ENCODE data around the gene SLC35G6. TPM values are rescaled to one million over a fixed set of nuclear protein-coding genes. Genes with fewer than 3 reads are reported as not detected.

Gene SLC35G6
- total and polyA plus RNA-seq, 2 donors: 0.09 TPM; not detected in 1

GRCh38 chr17:7495906-7496434, 14.7 kb downstream of the SLC35G6 start:
- whole genome bisulfite sequencing: 98% methylated on average over 12 of the region's 12 CpGs
- Histone ChIP-seq H3K4me3 (ENCODE audit: low read length in 2 of 2) (no peak overlapping the region), H3K4me1 (ENCODE audit: control insufficient read depth in 2 of 2, insufficient read depth in 2 of 2, low read length in 2 of 2) (peaks cover 0 to 2% of the 10 kb centered on the region in 2 donors), H3K27ac (ENCODE audit: low read depth in 1 of 2, low read length in 1 of 2) (no peak overlapping the region), H3K36me3 (ENCODE audit: control insufficient read depth in 2 of 2, insufficient read depth in 2 of 2, low read length in 1 of 2) (peaks cover 65 to 79% of the 10 kb centered on the region in 2 donors), H3K27me3 (ENCODE audit: control insufficient read depth in 2 of 2, insufficient read depth in 1 of 2, low read length in 1 of 2) (no peaks in the 10 kb centered on the region), H3K9me3 (ENCODE audit: control insufficient read depth in 2 of 2, insufficient read depth in 1 of 2, low read length in 1 of 2) (no peaks in the 10 kb centered on the region)
- DNase-seq (ENCODE audit: low read depth in 6 of 9, low spot score in 9 of 9): no peak

- DNase-seq (ENCODE audit: low read depth in 6 of 9, low spot score in 9 of 9): no peak
- H3K9me3 ChIP-seq (ENCODE audit: control insufficient read depth in 2 of 2, insufficient read depth in 1 of 2, low read length in 1 of 2): no peaks in the 10 kb centered on the region
- H3K4me1 ChIP-seq (ENCODE audit: control insufficient read depth in 2 of 2, insufficient read depth in 2 of 2, low read length in 2 of 2): peaks cover 0 to 2% of the 10 kb centered on the region in 2 donors
- no peak overlapping the region for H3K27ac ChIP-seq (ENCODE audit: low read depth in 1 of 2, low read length in 1 of 2)
- 97% methylated on average over 20 of the region's 20 CpGs for WGBS
- no peak overlapping the region for H3K4me3 ChIP-seq (ENCODE audit: low read length in 2 of 2)
- H3K27me3 ChIP-seq (ENCODE audit: control insufficient read depth in 2 of 2, insufficient read depth in 1 of 2, low read length in 1 of 2): no peaks in the 10 kb centered on the region
- peaks cover 71 to 79% of the 10 kb centered on the region in 2 donors for H3K36me3 ChIP-seq (ENCODE audit: control insufficient read depth in 2 of 2, insufficient read depth in 2 of 2, low read length in 1 of 2)
Observed at GRCh38 chr17:7496470-7497183, 15.4 kb downstream of the SLC35G6 start.

GRCh38 chr17:7497228-7497627, 16.0 kb downstream of the SLC35G6 start:
- 98% methylated on average over 10 of the region's 10 CpGs for WGBS
- no peaks in the 10 kb centered on the region for H3K9me3 ChIP-seq (ENCODE audit: control insufficient read depth in 2 of 2, insufficient read depth in 1 of 2, low read length in 1 of 2)
- H3K27ac ChIP-seq (ENCODE audit: low read depth in 1 of 2, low read length in 1 of 2): no peak overlapping the region
- peaks cover 0 to 2% of the 10 kb centered on the region in 2 donors for H3K4me1 ChIP-seq (ENCODE audit: control insufficient read depth in 2 of 2, insufficient read depth in 2 of 2, low read length in 2 of 2)
- no peaks in the 10 kb centered on the region for H3K27me3 ChIP-seq (ENCODE audit: control insufficient read depth in 2 of 2, insufficient read depth in 1 of 2, low read length in 1 of 2)
- H3K36me3 ChIP-seq (ENCODE audit: control insufficient read depth in 2 of 2, insufficient read depth in 2 of 2, low read length in 1 of 2): peaks cover 75 to 79% of the 10 kb centered on the region in 2 donors
- no peak for DNase-seq (ENCODE audit: low read depth in 6 of 9, low spot score in 9 of 9)
- H3K4me3 ChIP-seq (ENCODE audit: low read length in 2 of 2): no peak overlapping the region

GRCh38 chr17:7497636-7498035, 16.4 kb downstream of the SLC35G6 start:
- peaks cover 0 to under 1% of the 10 kb centered on the region in 2 donors for H3K4me1 ChIP-seq (ENCODE audit: control insufficient read depth in 2 of 2, insufficient read depth in 2 of 2, low read length in 2 of 2)
- no peaks in the 10 kb centered on the region for H3K9me3 ChIP-seq (ENCODE audit: control insufficient read depth in 2 of 2, insufficient read depth in 1 of 2, low read length in 1 of 2)
- peaks cover 79 to 80% of the 10 kb centered on the region in 2 donors for H3K36me3 ChIP-seq (ENCODE audit: control insufficient read depth in 2 of 2, insufficient read depth in 2 of 2, low read length in 1 of 2)
- no peak overlapping the region for H3K4me3 ChIP-seq (ENCODE audit: low read length in 2 of 2)
- no peak overlapping the region for H3K27ac ChIP-seq (ENCODE audit: low read depth in 1 of 2, low read length in 1 of 2)
- WGBS: 97% methylated on average over 14 of the region's 14 CpGs
- no peak for DNase-seq (ENCODE audit: low read depth in 6 of 9, low spot score in 9 of 9)
- H3K27me3 ChIP-seq (ENCODE audit: control insufficient read depth in 2 of 2, insufficient read depth in 1 of 2, low read length in 1 of 2): no peaks in the 10 kb centered on the region

GRCh38 chr17:7499161-7499560, 17.9 kb downstream of the SLC35G6 start:
- no peak overlapping the region for H3K4me3 ChIP-seq (ENCODE audit: low read length in 2 of 2)
- no peak overlapping the region for H3K27ac ChIP-seq (ENCODE audit: low read depth in 1 of 2, low read length in 1 of 2)
- WGBS: 95% methylated on average over 11 of the region's 11 CpGs
- no peaks in the 10 kb centered on the region for H3K27me3 ChIP-seq (ENCODE audit: control insufficient read depth in 2 of 2, insufficient read depth in 1 of 2, low read length in 1 of 2)
- peaks cover 86 to 89% of the 10 kb centered on the region in 2 donors for H3K36me3 ChIP-seq (ENCODE audit: control insufficient read depth in 2 of 2, insufficient read depth in 2 of 2, low read length in 1 of 2)
- no peaks in the 10 kb centered on the region for H3K9me3 ChIP-seq (ENCODE audit: control insufficient read depth in 2 of 2, insufficient read depth in 1 of 2, low read length in 1 of 2)
- H3K4me1 ChIP-seq (ENCODE audit: control insufficient read depth in 2 of 2, insufficient read depth in 2 of 2, low read length in 2 of 2): no peaks in the 10 kb centered on the region
- DNase-seq (ENCODE audit: low read depth in 6 of 9, low spot score in 9 of 9): no peak

- 94% methylated on average over 14 of the region's 14 CpGs for WGBS
- H3K27ac ChIP-seq (ENCODE audit: low read depth in 1 of 2, low read length in 1 of 2): no peak overlapping the region
- H3K27me3 ChIP-seq (ENCODE audit: control insufficient read depth in 2 of 2, insufficient read depth in 1 of 2, low read length in 1 of 2): no peaks in the 10 kb centered on the region
- H3K36me3 ChIP-seq (ENCODE audit: control insufficient read depth in 2 of 2, insufficient read depth in 2 of 2, low read length in 1 of 2): peaks cover 81 to 98% of the 10 kb centered on the region in 2 donors
- H3K9me3 ChIP-seq (ENCODE audit: control insufficient read depth in 2 of 2, insufficient read depth in 1 of 2, low read length in 1 of 2): no peaks in the 10 kb centered on the region
- no peak for DNase-seq (ENCODE audit: low read depth in 6 of 9, low spot score in 9 of 9)
- H3K4me1 ChIP-seq (ENCODE audit: control insufficient read depth in 2 of 2, insufficient read depth in 2 of 2, low read length in 2 of 2): no peaks in the 10 kb centered on the region
- H3K4me3 ChIP-seq (ENCODE audit: low read length in 2 of 2): no peak overlapping the region
Observed at GRCh38 chr17:7501729-7502128, 20.5 kb downstream of the SLC35G6 start.

- WGBS: 98% methylated on average over 20 of the region's 20 CpGs
- peaks cover 78 to 98% of the 10 kb centered on the region in 2 donors for H3K36me3 ChIP-seq (ENCODE audit: control insufficient read depth in 2 of 2, insufficient read depth in 2 of 2, low read length in 1 of 2)
- no peaks in the 10 kb centered on the region for H3K9me3 ChIP-seq (ENCODE audit: control insufficient read depth in 2 of 2, insufficient read depth in 1 of 2, low read length in 1 of 2)
- no peak overlapping the region for H3K4me3 ChIP-seq (ENCODE audit: low read length in 2 of 2)
- H3K27me3 ChIP-seq (ENCODE audit: control insufficient read depth in 2 of 2, insufficient read depth in 1 of 2, low read length in 1 of 2): no peaks in the 10 kb centered on the region
- no peak overlapping the region for H3K27ac ChIP-seq (ENCODE audit: low read depth in 1 of 2, low read length in 1 of 2)
- DNase-seq (ENCODE audit: low read depth in 6 of 9, low spot score in 9 of 9): no peak
- H3K4me1 ChIP-seq (ENCODE audit: control insufficient read depth in 2 of 2, insufficient read depth in 2 of 2, low read length in 2 of 2): no peaks in the 10 kb centered on the region
Observed at GRCh38 chr17:7502171-7502847, 21.1 kb downstream of the SLC35G6 start.

GRCh38 chr17:7502987-7503386, 21.7 kb downstream of the SLC35G6 start:
- Histone ChIP-seq H3K4me3 (ENCODE audit: low read length in 2 of 2) (no peak overlapping the region), H3K27me3 (ENCODE audit: control insufficient read depth in 2 of 2, insufficient read depth in 1 of 2, low read length in 1 of 2) (no peaks in the 10 kb centered on the region), H3K36me3 (ENCODE audit: control insufficient read depth in 2 of 2, insufficient read depth in 2 of 2, low read length in 1 of 2) (peaks cover 76 to 97% of the 10 kb centered on the region in 2 donors), H3K27ac (ENCODE audit: low read depth in 1 of 2, low read length in 1 of 2) (no peak overlapping the region), H3K9me3 (ENCODE audit: control insufficient read depth in 2 of 2, insufficient read depth in 1 of 2, low read length in 1 of 2) (no peaks in the 10 kb centered on the region), H3K4me1 (ENCODE audit: control insufficient read depth in 2 of 2, insufficient read depth in 2 of 2, low read length in 2 of 2) (no peaks in the 10 kb centered on the region)
- 96% methylated on average over 14 of the region's 14 CpGs for WGBS
- DNase-seq (ENCODE audit: low read depth in 6 of 9, low spot score in 9 of 9): no peak

- H3K36me3 ChIP-seq (ENCODE audit: control insufficient read depth in 2 of 2, insufficient read depth in 2 of 2, low read length in 1 of 2): peaks cover 76 to 97% of the 10 kb centered on the region in 2 donors
- no peaks in the 10 kb centered on the region for H3K9me3 ChIP-seq (ENCODE audit: control insufficient read depth in 2 of 2, insufficient read depth in 1 of 2, low read length in 1 of 2)
- H3K27ac ChIP-seq (ENCODE audit: low read depth in 1 of 2, low read length in 1 of 2): no peak overlapping the region
- H3K4me1 ChIP-seq (ENCODE audit: control insufficient read depth in 2 of 2, insufficient read depth in 2 of 2, low read length in 2 of 2): no peaks in the 10 kb centered on the region
- H3K27me3 ChIP-seq (ENCODE audit: control insufficient read depth in 2 of 2, insufficient read depth in 1 of 2, low read length in 1 of 2): no peaks in the 10 kb centered on the region
- H3K4me3 ChIP-seq (ENCODE audit: low read length in 2 of 2): no peak overlapping the region
- no peak for DNase-seq (ENCODE audit: low read depth in 6 of 9, low spot score in 9 of 9)
- WGBS: 98% methylated on average over 8 of the region's 8 CpGs
Observed at GRCh38 chr17:7503521-7503920, 22.3 kb downstream of the SLC35G6 start.
